HepG2 (cell line): ENCODE results near the gene HS2ST1.

Experiments used
- ARID2 ChIP-seq: sonication (generic); formaldehyde crosslinking; IDR thresholded peaks from 2 replicates; pipeline ENCODE4 v1.8.1; 2022; ENCODE audit warnings: mild to moderate bottlenecking, missing genetic modification reagents, borderline replicate concordance
- BCL3 ChIP-seq: sonication (generic); formaldehyde crosslinking; IDR thresholded peaks from 2 replicates; pipeline ENCODE4 v1.5.1; 2020; ENCODE audit warnings: mild to moderate bottlenecking, missing genetic modification reagents, moderate library complexity
- CERS6 ChIP-seq: sonication (generic); formaldehyde crosslinking; IDR thresholded peaks from 2 replicates; pipeline ENCODE4 v1.5.0; 2020; ENCODE audit warnings: missing genetic modification reagents
- EP300 ChIP-seq, 3 experiments: sonication (generic) in 1 of 3; formaldehyde crosslinking in 1 of 3; IDR thresholded peaks; 2 replicates each; pipeline versions ENCODE4 v1.5.1 to v1.6.1; 2011 to 2020; ENCODE audit warnings: low read depth in 2 of 3, low read length in 2 of 3, borderline replicate concordance in 1 of 3, improper control_type of control experiment in 1 of 3, mild to moderate bottlenecking in 1 of 3, missing genetic modification reagents in 1 of 3, moderate library complexity in 1 of 3
- EZH2 ChIP-seq: conservative IDR thresholded peaks from 2 replicates; pipeline ENCODE4 v1.6.1; 2012; ENCODE audit warnings: mild to moderate bottlenecking, low read depth, low read length, moderate library complexity
- FOSL1 ChIP-seq: sonication (generic); formaldehyde crosslinking; IDR thresholded peaks from 2 replicates; pipeline ENCODE4 v1.9.0; 2021; ENCODE audit warnings: missing genetic modification reagents, borderline replicate concordance
- MAFK ChIP-seq, 2 experiments: IDR thresholded peaks in 1 of 2; conservative IDR thresholded peaks in 1 of 2; 2 replicates each; pipeline ENCODE4 v1.6.1; 2011; ENCODE audit warnings: improper control_type of control experiment in 2 of 2, low read length in 2 of 2
- RARG ChIP-seq: sonication (generic); formaldehyde crosslinking; IDR thresholded peaks from 2 replicates; pipeline ENCODE4 v1.4.0; 2020; ENCODE audit warnings: low read depth, mild to moderate bottlenecking, missing genetic modification reagents
- ZNF720 ChIP-seq: sonication (generic); formaldehyde crosslinking; IDR thresholded peaks from 2 replicates; pipeline ENCODE4 v1.4.0; 2020; ENCODE audit warnings: missing genetic modification reagents
- TF ChIP-seq, protein P1 (sequence below): sonication (generic); formaldehyde crosslinking; IDR thresholded peaks from 2 replicates; pipeline ENCODE4 v1.5.0; 2020; ENCODE audit warnings: mild to moderate bottlenecking, missing genetic modification reagents, moderate library complexity

GRCh38 chr1:87089823-87090222 is 175.4 kb downstream of the HS2ST1 start:
- TF ChIP-seq BCL3 (CRISPR knock-in tag) (no peak), FOSL1 (no peak), ZNF720 (CRISPR knock-in tag) (no peak), ARID2 (no peak), MAFK (conservative IDR thresholded peaks at IDR 0.05 in 1 of 2, IDR thresholded peaks at IDR 0.05 in 1 of 2; ENCODE audit: low read length in 2 of 2) (no peak), EP300 (IDR thresholded peaks at IDR 0.05; ENCODE audit: low read depth in 2 of 2, low read length in 2 of 2) (no peak), EP300 (CRISPR knock-in tag; IDR thresholded peaks at IDR 0.05; ENCODE audit: borderline replicate concordance) (no peak), CERS6 (CRISPR knock-in tag) (no peak), RARG (no peak), EZH2 (no peak)
- TF ChIP-seq, protein P1, sequence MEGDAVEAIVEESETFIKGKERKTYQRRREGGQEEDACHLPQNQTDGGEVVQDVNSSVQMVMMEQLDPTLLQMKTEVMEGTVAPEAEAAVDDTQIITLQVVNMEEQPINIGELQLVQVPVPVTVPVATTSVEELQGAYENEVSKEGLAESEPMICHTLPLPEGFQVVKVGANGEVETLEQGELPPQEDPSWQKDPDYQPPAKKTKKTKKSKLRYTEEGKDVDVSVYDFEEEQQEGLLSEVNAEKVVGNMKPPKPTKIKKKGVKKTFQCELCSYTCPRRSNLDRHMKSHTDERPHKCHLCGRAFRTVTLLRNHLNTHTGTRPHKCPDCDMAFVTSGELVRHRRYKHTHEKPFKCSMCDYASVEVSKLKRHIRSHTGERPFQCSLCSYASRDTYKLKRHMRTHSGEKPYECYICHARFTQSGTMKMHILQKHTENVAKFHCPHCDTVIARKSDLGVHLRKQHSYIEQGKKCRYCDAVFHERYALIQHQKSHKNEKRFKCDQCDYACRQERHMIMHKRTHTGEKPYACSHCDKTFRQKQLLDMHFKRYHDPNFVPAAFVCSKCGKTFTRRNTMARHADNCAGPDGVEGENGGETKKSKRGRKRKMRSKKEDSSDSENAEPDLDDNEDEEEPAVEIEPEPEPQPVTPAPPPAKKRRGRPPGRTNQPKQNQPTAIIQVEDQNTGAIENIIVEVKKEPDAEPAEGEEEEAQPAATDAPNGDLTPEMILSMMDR: no peak
